PC-3 (cell line): ENCODE data around the gene OR2T4.

ENCODE experiments used
- CTCF ChIP-seq: fragments of 300-600 bp; sonication (generic); conservative IDR thresholded peaks from 2 replicates; pipeline ENCODE4 v1.5.1; 2017; ENCODE audit warnings: antibody characterized with exemption, low read depth, mild to moderate bottlenecking, low read length
- EZH2phosphoT487 ChIP-seq: fragments of 300-600 bp; sonication (generic); IDR thresholded peaks from 2 replicates; pipeline ENCODE4 v1.6.1; 2018; ENCODE audit warnings: mild to moderate bottlenecking, antibody characterized with exemption, low read length, borderline replicate concordance

GRCh38 chr1:248376916-248377315, 15.5 kb downstream of the OR2T4 start:
- no peak for TF ChIP-seq CTCF
- no peak for TF ChIP-seq EZH2phosphoT487
